ENCODE measurements around the gene GLA. TPM values are rescaled to one million over a fixed set of nuclear protein-coding genes. Genes with fewer than 3 reads are reported as not detected.

The GLA gene
- total RNA-seq, 4 donors from 2014 or later: 13.2 to 30.2 (median 19.2) TPM

- no peak overlapping the region for H3K4me3 ChIP-seq
- H3K4me1 ChIP-seq: no peaks in the 10 kb centered on the region
- no peak overlapping the region for H3K27ac ChIP-seq
- H3K9me3 ChIP-seq: no peaks in the 10 kb centered on the region
- intact Hi-C loops (cut with DNase I; ENCODE audit: low total_unique reads): no loop called here
- no peaks in the 10 kb centered on the region for H3K36me3 ChIP-seq
- no peak for TF ChIP-seq CTCF (IDR thresholded peaks at IDR 0.05)
- no peak for TF ChIP-seq POLR2A (IDR thresholded peaks at IDR 0.05)
- H3K27me3 ChIP-seq: no peaks in the 10 kb centered on the region
- DNase-seq: no peak
Measured at GRCh38 chrX:101399825-101400224, 7.9 kb downstream of the GLA start.

- H3K4me1 ChIP-seq: no peaks in the 10 kb centered on the region
- intact Hi-C loops (cut with DNase I; ENCODE audit: low total_unique reads): no loop called here
- H3K9me3 ChIP-seq: no peaks in the 10 kb centered on the region
- no peak overlapping the region for H3K27ac ChIP-seq
- TF ChIP-seq POLR2A (IDR thresholded peaks at IDR 0.05): no peak
- no peak for TF ChIP-seq CTCF (IDR thresholded peaks at IDR 0.05)
- no peak for DNase-seq
- no peaks in the 10 kb centered on the region for H3K36me3 ChIP-seq
- no peaks in the 10 kb centered on the region for H3K27me3 ChIP-seq
- H3K4me3 ChIP-seq: no peak overlapping the region
Measured at GRCh38 chrX:101398694-101399093, 9.0 kb downstream of the GLA start.

GRCh38 chrX:101397779-101398178 is 9.9 kb downstream of the GLA start:
- Histone ChIP-seq H3K36me3 (no peaks in the 10 kb centered on the region), H3K9me3 (no peaks in the 10 kb centered on the region), H3K27me3 (no peaks in the 10 kb centered on the region), H3K27ac (no peak overlapping the region), H3K4me1 (no peaks in the 10 kb centered on the region), H3K4me3 (no peak overlapping the region)
- TF ChIP-seq POLR2A (IDR thresholded peaks at IDR 0.05): no peak
- TF ChIP-seq CTCF (IDR thresholded peaks at IDR 0.05): no peak
- no peak for DNase-seq
- intact Hi-C loops (cut with DNase I; ENCODE audit: low total_unique reads): no loop called here

GRCh38 chrX:101395789-101396188 is 11.9 kb downstream of the GLA start:
- TF ChIP-seq CTCF (IDR thresholded peaks at IDR 0.05) (no peak), POLR2A (IDR thresholded peaks at IDR 0.05) (no peak)
- no peaks in the 10 kb centered on the region for H3K4me1 ChIP-seq
- intact Hi-C loops (cut with DNase I; ENCODE audit: low total_unique reads): no loop called here
- no peaks in the 10 kb centered on the region for H3K36me3 ChIP-seq
- H3K27me3 ChIP-seq: no peaks in the 10 kb centered on the region
- no peak for DNase-seq
- H3K4me3 ChIP-seq: no peak overlapping the region
- H3K27ac ChIP-seq: no peak overlapping the region
- H3K9me3 ChIP-seq: no peaks in the 10 kb centered on the region

GRCh38 chrX:101394372-101394771 is 13.4 kb downstream of the GLA start:
- Histone ChIP-seq H3K36me3 (no peaks in the 10 kb centered on the region), H3K27ac (no peak overlapping the region), H3K4me1 (no peaks in the 10 kb centered on the region), H3K9me3 (no peaks in the 10 kb centered on the region), H3K27me3 (no peaks in the 10 kb centered on the region), H3K4me3 (no peak overlapping the region)
- no peak for DNase-seq
- intact Hi-C loops (cut with DNase I; ENCODE audit: low total_unique reads): no loop called here
- TF ChIP-seq POLR2A (IDR thresholded peaks at IDR 0.05): no peak
- TF ChIP-seq CTCF (IDR thresholded peaks at IDR 0.05): no peak

Data from uterus (tissue), 4 donors.